K562 (cell line): ENCODE data around the gene NACC1. TPM values are rescaled to one million over a fixed set of nuclear protein-coding genes. Genes with fewer than 3 reads are reported as not detected.

Experiments
- BCLAF1 ChIP-seq, 2 experiments: fragments of 450-650 bp in 1 of 2; IDR thresholded peaks; 2 replicates each; pipeline ENCODE4 v1.6.1; 2011 to 2017; ENCODE audit warnings: low read depth in 2 of 2, antibody characterized with exemption in 1 of 2, borderline replicate concordance in 1 of 2, low read length in 1 of 2, mild to moderate bottlenecking in 1 of 2, mixed read lengths in 1 of 2; ENCODE audit not compliant: control insufficient read depth in 1 of 2
- CBX3 ChIP-seq, 2 experiments: IDR thresholded peaks; 1 replicate in 1 of 2; 2 replicates in 1 of 2; pipeline ENCODE4 v1.6.1; 2012; ENCODE audit warnings: inconsistent platforms in 2 of 2, low read length in 2 of 2, borderline replicate concordance in 1 of 2, control low read depth in 1 of 2
- CEBPG ChIP-seq, 3 experiments: fragments of 200-800 bp in 1 of 3; sonication (Bioruptor generic) in 1 of 3; sonication (generic) in 1 of 3; formaldehyde crosslinking in 1 of 3; IDR thresholded peaks in 2 of 3; conservative IDR thresholded peaks in 1 of 3; 2 replicates each; pipeline versions ENCODE4 v1.6.1 to v1.8.0; 2016 to 2022; ENCODE audit warnings: missing compliant biosample characterization in 2 of 3, missing genetic modification characterization in 2 of 3, mild to moderate bottlenecking in 1 of 3, missing genetic modification reagents in 1 of 3
- CTBP1 ChIP-seq: fragments of 450-650 bp; IDR thresholded peaks from 2 replicates; pipeline ENCODE4 v1.6.1; 2016; ENCODE audit warnings: borderline replicate concordance
- CXXC5 ChIP-seq: fragments of 250-450 bp; sonication (Bioruptor Pico); IDR thresholded peaks from 2 replicates; pipeline ENCODE4 v1.8.0; 2022; ENCODE audit warnings: inconsistent platforms, mild to moderate bottlenecking, moderate library complexity
- HNRNPL ChIP-seq: fragments of 200-400 bp; formaldehyde crosslinking; IDR thresholded peaks from 2 replicates; pipeline ENCODE4 v1.6.1; 2017; ENCODE audit warnings: low read depth, mild to moderate bottlenecking, low read length
- MYC ChIP-seq, 2 experiments: fragments of 250-450 bp in 1 of 2; sonication (Bioruptor Pico) in 1 of 2; IDR thresholded peaks; 2 replicates each; pipeline versions ENCODE4 v1.5.1 to v1.6.1; 2012 to 2021; ENCODE audit warnings: low read depth in 2 of 2, borderline replicate concordance in 1 of 2, improper control_type of control experiment in 1 of 2, low read length in 1 of 2, mild to moderate bottlenecking in 1 of 2, moderate library complexity in 1 of 2
- PHB ChIP-seq: fragments of 250-450 bp; sonication (Bioruptor Pico); IDR thresholded peaks from 2 replicates; pipeline ENCODE4 v1.5.0; 2021
- PHB2 ChIP-seq: fragments of 450-650 bp; IDR thresholded peaks from 2 replicates; pipeline ENCODE4 v1.6.1; 2017; ENCODE audit warnings: low read depth
- PRMT5 ChIP-seq: sonication (generic); formaldehyde crosslinking; IDR thresholded peaks from 2 replicates; pipeline ENCODE4 v1.5.0; 2020; ENCODE audit warnings: missing genetic modification reagents
- PTBP1 ChIP-seq: fragments of 200-400 bp; formaldehyde crosslinking; IDR thresholded peaks from 2 replicates; pipeline ENCODE4 v1.6.1; 2017; ENCODE audit warnings: low read depth, low read length
- SIX5 ChIP-seq, 2 experiments: IDR thresholded peaks; 2 replicates each; pipeline ENCODE4 v1.6.1; 2011; ENCODE audit warnings: low read length in 2 of 2, borderline replicate concordance in 1 of 2, low read depth in 1 of 2, mild to moderate bottlenecking in 1 of 2, moderate library complexity in 1 of 2; ENCODE audit not compliant: insufficient read depth in 1 of 2
- SMAD3 ChIP-seq: fragments of 450-650 bp; formaldehyde crosslinking; conservative IDR thresholded peaks from 2 replicates; pipeline ENCODE4 v1.4.0; 2020; ENCODE audit warnings: mild to moderate bottlenecking
- SRF ChIP-seq, 2 experiments: fragments of 250-450, 450-650 bp in 1 of 2; sonication (Bioruptor Pico) in 1 of 2; sonication (generic) in 1 of 2; formaldehyde crosslinking; IDR thresholded peaks; 2 replicates each; pipeline versions ENCODE4 v1.5.0 to v1.5.1; 2020 to 2022; ENCODE audit warnings: mild to moderate bottlenecking in 1 of 2, missing genetic modification reagents in 1 of 2
- TAF1 ChIP-seq: IDR thresholded peaks from 2 replicates; pipeline ENCODE4 v1.6.1; 2011; ENCODE audit warnings: mild to moderate bottlenecking, low read length, moderate library complexity; ENCODE audit not compliant: insufficient read depth, control insufficient read depth, severe bottlenecking; ENCODE audit errors: extremely low read depth
- TAF7 ChIP-seq: fragments of 450-650 bp; IDR thresholded peaks from 2 replicates; pipeline ENCODE4 v1.6.1; 2016; ENCODE audit warnings: missing genetic modification characterization, missing compliant biosample characterization
- ZFP1 ChIP-seq: fragments of 450-650 bp; formaldehyde crosslinking; IDR thresholded peaks from 2 replicates; pipeline ENCODE4 v1.4.0; 2020; ENCODE audit warnings: mild to moderate bottlenecking, mixed read lengths
- ZKSCAN8 ChIP-seq: fragments of 200-800 bp; sonication (Bioruptor generic); IDR thresholded peaks from 2 replicates; pipeline ENCODE4 v1.6.1; 2016; ENCODE audit warnings: missing genetic modification characterization, missing compliant biosample characterization
- ZNF12 ChIP-seq: sonication (generic); formaldehyde crosslinking; IDR thresholded peaks from 2 replicates; pipeline ENCODE4 v1.4.0; 2020; ENCODE audit warnings: mild to moderate bottlenecking, missing genetic modification reagents
- ZNF445 ChIP-seq: fragments of 250-450 bp; sonication (Bioruptor Pico); IDR thresholded peaks from 2 replicates; pipeline ENCODE4 v1.4.0; 2020; ENCODE audit warnings: low read depth, mild to moderate bottlenecking, moderate library complexity
- ZNF668 ChIP-seq: fragments of 250-450 bp; sonication (Bioruptor Pico); IDR thresholded peaks from 2 replicates; pipeline ENCODE4 v1.8.0; 2022; ENCODE audit warnings: mild to moderate bottlenecking, inconsistent platforms
- ZSCAN29 ChIP-seq: fragments of 450-650 bp; IDR thresholded peaks from 2 replicates; pipeline ENCODE4 v1.6.1; 2017
- ZSCAN32 ChIP-seq: fragments of 450-650 bp; formaldehyde crosslinking; IDR thresholded peaks from 2 replicates; pipeline ENCODE4 v1.4.0; 2020; ENCODE audit warnings: mild to moderate bottlenecking, moderate library complexity
- polyA plus RNA-seq, 8 experiments: library from polyadenylated mRNA; depleted of rRNA in 4 of 8; stranded (reverse) in 5 of 8; unstranded in 3 of 8; fragments of >200 nt; fragmentation: Nextera tagmentation in 2 of 8; fragmentation: Illumina TruSeq in 1 of 8; extraction: Ambion mirVana in 2 of 8; extraction: Trizol in 1 of 8; gene quantifications; 2 replicates each; pipeline versions ENCODE4 v1.2.1 to v1.2.3, GENCODE V29; 2011 to 2014; ENCODE audit warnings: inconsistent platforms in 1 of 8, missing spikeins in 1 of 8
- total RNA-seq, 7 experiments: library from RNA; depleted of rRNA in 6 of 7; stranded (reverse); fragments of >200 nt in 6 of 7; fragmentation: Illumina TruSeq in 2 of 7; extraction: Trizol in 2 of 7; gene quantifications; 2 replicates each; pipeline versions ENCODE4 v1.2.1 to v1.2.3, GENCODE V29; 2011 to 2021; ENCODE audit warnings: low replicate concordance in 1 of 7
- TF ChIP-seq, protein P1 (sequence below): fragments of 450-650 bp; IDR thresholded peaks from 2 replicates; pipeline ENCODE4 v1.6.1; 2016; ENCODE audit warnings: antibody characterized with exemption

Gene NACC1
- total and polyA plus RNA-seq, 9 of the 15 experiments (the other 6 are each of a cell fraction or from before 2014, with no cell fraction given), result 0.04 to 96.6 (median 25.8) TPM

DNA sequence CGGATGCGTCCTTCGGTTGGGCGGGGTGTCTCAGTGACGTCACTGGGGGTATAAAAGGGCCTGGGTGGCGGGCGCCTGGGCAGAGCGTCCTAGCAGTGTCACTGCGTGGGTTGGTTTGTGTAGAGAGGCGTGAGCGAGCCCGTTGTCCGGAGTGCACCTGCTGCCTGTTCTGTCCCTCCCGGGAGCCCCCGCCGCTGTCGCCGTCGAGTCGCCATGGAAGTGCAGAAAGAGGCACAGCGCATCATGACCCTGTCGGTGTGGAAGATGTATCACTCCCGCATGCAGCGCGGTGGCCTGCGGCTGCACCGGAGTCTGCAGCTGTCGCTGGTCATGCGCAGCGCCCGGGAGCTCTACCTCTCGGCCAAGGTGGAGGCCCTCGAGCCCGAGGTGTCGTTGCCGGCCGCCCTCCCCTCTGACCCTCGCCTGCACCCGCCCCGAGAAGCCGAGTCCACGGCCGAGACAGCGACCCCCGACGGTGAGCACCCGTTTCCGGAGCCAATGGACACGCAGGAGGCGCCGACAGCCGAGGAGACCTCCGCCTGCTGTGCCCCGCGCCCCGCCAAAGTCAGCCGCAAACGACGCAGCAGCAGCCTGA is 35.0 kb downstream of the NACC1 start (continued):
- no peak for TF ChIP-seq PHB (CRISPR knock-in tag)
- TF ChIP-seq SIX5 (IDR thresholded peaks at IDR 0.05; ENCODE audit: borderline replicate concordance in 1 of 2, insufficient read depth in 1 of 2, low read depth in 1 of 2, low read length in 2 of 2), result no peak
- TF ChIP-seq CTBP1, result peak; percentile 85
- no peak for TF ChIP-seq ZNF12 (CRISPR knock-in tag)
- no peak for TF ChIP-seq ZFP1 (CRISPR knock-in tag)
- TF ChIP-seq, protein P1, sequence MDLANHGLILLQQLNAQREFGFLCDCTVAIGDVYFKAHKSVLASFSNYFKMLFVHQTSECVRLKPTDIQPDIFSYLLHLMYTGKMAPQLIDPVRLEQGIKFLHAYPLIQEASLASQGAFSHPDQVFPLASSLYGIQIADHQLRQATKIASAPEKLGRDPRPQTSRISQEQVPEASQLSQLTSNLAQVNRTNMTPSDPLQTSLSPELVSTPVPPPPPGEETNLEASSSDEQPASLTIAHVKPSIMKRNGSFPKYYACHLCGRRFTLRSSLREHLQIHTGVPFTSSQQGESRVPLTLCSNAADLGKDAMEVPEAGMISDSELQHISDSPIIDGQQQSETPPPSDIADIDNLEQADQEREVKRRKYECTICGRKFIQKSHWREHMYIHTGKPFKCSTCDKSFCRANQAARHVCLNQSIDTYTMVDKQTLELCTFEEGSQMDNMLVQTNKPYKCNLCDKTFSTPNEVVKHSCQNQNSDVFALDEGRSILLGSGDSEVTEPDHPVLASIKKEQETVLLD, result no peak
- peak; percentile 83 for TF ChIP-seq MYC (IDR thresholded peaks at IDR 0.05; ENCODE audit: low read depth, low read length)
- TF ChIP-seq MYC (CRISPR knock-in tag; IDR thresholded peaks at IDR 0.05; ENCODE audit: borderline replicate concordance, low read depth), result no peak
- TF ChIP-seq HNRNPL, result peak; percentile 98
- TF ChIP-seq PHB2, result no peak
- TF ChIP-seq TAF1, result peak; percentile 99
- peak; percentile 89 for TF ChIP-seq CXXC5
- 0 out of 2 replicates have a peak, but pooled peaks have one; percentile 36 for TF ChIP-seq PRMT5 (CRISPR knock-in tag)
- peak; percentile 84; the same call in 1 of the 2 replicates for TF ChIP-seq PTBP1
- TF ChIP-seq TAF7 (tag), result peak; percentile 97
- TF ChIP-seq ZSCAN29, result no peak
- TF ChIP-seq CEBPG (CRISPR knock-in tag; IDR thresholded peaks at IDR 0.05), result no peak
- TF ChIP-seq CEBPG (tag; conservative IDR thresholded peaks at IDR 0.05 in 1 of 2, IDR thresholded peaks at IDR 0.05 in 1 of 2), result no peak
- TF ChIP-seq ZKSCAN8 (CRISPR knock-in tag), result no peak
- peak in 1 of 2 experiments; percentile 95; a peak in 2 of 4 replicates for TF ChIP-seq BCLAF1 (IDR thresholded peaks at IDR 0.05; ENCODE audit: borderline replicate concordance in 1 of 2, control insufficient read depth in 1 of 2, low read depth in 2 of 2, low read length in 1 of 2)
- peak; percentile 49 to 85 for TF ChIP-seq SRF (CRISPR knock-in tag; IDR thresholded peaks at IDR 0.05)
- TF ChIP-seq CBX3 (IDR thresholded peaks at IDR 0.05; ENCODE audit: borderline replicate concordance in 1 of 2, low read length in 2 of 2), result no peak; a peak in 1 of 3 replicates
- peak; percentile 58; the same call in 1 of the 2 replicates for TF ChIP-seq ZSCAN32
- no peak for TF ChIP-seq ZNF445 (CRISPR knock-in tag)
- no peak for TF ChIP-seq ZNF668 (CRISPR knock-in tag)
- TF ChIP-seq SMAD3, result no peak
